Transverse colon (tissue), 3 donors: ENCODE measurements around the gene SLC35F3.

Experiments
- POLR2A ChIP-seq: fragments of 450-650 bp; IDR thresholded peaks from one replicate; pipeline ENCODE4 v1.6.1; 2016; ENCODE audit warnings: antibody characterized with exemption, mild to moderate bottlenecking, moderate library complexity
- TF ChIP-seq, protein P1 (sequence below), 5 experiments: fragments of 200-600 bp in 3 of 5; fragments of 450-650 bp in 2 of 5; sonication (generic) in 3 of 5; IDR thresholded peaks; 1 replicate in 2 of 5; 2 replicates in 3 of 5; pipeline ENCODE4 v1.5.1; 2016 to 2017; ENCODE audit warnings: antibody characterized with exemption in 5 of 5, inconsistent platforms in 3 of 5, mild to moderate bottlenecking in 2 of 5, moderate library complexity in 1 of 5

DNA sequence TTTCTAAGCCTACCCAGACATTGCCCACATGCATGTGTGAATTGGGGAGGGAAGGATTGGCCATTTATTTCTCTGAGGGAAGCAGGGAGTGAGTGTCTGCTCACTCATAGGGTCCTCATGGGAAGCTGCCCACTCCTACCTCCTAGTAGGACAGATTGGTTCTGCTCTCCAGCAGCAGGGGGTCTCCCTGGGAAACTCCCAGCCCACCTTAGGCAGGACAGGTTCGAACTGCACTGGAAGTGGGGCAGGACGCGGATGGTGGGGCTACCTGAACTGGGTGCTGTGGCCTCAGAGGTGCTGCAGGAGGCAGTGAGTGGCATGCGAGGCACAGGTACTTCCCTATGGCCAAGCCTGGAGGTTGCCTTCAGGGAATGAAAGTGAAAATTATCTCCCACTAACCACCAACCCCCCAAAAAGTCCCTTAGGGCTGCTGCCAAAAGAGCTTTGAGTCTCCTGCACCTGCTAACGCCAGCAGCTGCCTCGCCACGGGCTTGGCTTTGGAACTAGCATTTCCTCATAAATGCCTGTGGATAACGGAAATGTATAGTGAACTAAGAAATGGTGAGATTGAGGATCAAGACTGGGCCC is 311.7 kb downstream of the SLC35F3 start:
- TF ChIP-seq, protein P1, sequence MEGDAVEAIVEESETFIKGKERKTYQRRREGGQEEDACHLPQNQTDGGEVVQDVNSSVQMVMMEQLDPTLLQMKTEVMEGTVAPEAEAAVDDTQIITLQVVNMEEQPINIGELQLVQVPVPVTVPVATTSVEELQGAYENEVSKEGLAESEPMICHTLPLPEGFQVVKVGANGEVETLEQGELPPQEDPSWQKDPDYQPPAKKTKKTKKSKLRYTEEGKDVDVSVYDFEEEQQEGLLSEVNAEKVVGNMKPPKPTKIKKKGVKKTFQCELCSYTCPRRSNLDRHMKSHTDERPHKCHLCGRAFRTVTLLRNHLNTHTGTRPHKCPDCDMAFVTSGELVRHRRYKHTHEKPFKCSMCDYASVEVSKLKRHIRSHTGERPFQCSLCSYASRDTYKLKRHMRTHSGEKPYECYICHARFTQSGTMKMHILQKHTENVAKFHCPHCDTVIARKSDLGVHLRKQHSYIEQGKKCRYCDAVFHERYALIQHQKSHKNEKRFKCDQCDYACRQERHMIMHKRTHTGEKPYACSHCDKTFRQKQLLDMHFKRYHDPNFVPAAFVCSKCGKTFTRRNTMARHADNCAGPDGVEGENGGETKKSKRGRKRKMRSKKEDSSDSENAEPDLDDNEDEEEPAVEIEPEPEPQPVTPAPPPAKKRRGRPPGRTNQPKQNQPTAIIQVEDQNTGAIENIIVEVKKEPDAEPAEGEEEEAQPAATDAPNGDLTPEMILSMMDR (IDR thresholded peaks at IDR 0.05): no peak
- TF ChIP-seq POLR2A: no peak
